ENCODE data around the gene MOB3A. TPM values are rescaled to one million over a fixed set of nuclear protein-coding genes. Genes with fewer than 3 reads are reported as not detected.

The MOB3A gene
- total and polyA plus RNA-seq, 10 of the 15 experiments (the other 5 are each of a cell fraction or from before 2014, with no cell fraction given), result 7.5 to 229 (median 79.4) TPM

- TF ChIP-seq SRF (IDR thresholded peaks at IDR 0.05; ENCODE audit: low read depth in 2 of 2, low read length in 2 of 2) (no peak), SUPT20H (IDR thresholded peaks at IDR 0.05; ENCODE audit: borderline replicate concordance, control insufficient read depth, low read depth, low read length) (no peak), POLR2AphosphoS5 (IDR thresholded peaks at IDR 0.05; ENCODE audit: low read length) (peak; percentile 67; the same call in 1 of the 2 replicates), ZBTB33 (IDR thresholded peaks at IDR 0.05) (no peak), BACH1 (IDR thresholded peaks at IDR 0.05; ENCODE audit: borderline replicate concordance) (0 out of 2 replicates have a peak, but pooled peaks have one; percentile 21), POU2F2 (IDR thresholded peaks at IDR 0.05; ENCODE audit: borderline replicate concordance, low read depth, low read length) (peak; percentile 36; the same call in 1 of the 3 replicates), ZBTB4 (CRISPR knock-in tag; IDR thresholded peaks at IDR 0.05) (no peak), TBL1XR1 (IDR thresholded peaks at IDR 0.05; ENCODE audit: low read depth, low read length) (peak; percentile 71), JUND (IDR thresholded peaks at IDR 0.05; ENCODE audit: low read depth, low read length) (no peak)
- TF ChIP-seq, protein P1, sequence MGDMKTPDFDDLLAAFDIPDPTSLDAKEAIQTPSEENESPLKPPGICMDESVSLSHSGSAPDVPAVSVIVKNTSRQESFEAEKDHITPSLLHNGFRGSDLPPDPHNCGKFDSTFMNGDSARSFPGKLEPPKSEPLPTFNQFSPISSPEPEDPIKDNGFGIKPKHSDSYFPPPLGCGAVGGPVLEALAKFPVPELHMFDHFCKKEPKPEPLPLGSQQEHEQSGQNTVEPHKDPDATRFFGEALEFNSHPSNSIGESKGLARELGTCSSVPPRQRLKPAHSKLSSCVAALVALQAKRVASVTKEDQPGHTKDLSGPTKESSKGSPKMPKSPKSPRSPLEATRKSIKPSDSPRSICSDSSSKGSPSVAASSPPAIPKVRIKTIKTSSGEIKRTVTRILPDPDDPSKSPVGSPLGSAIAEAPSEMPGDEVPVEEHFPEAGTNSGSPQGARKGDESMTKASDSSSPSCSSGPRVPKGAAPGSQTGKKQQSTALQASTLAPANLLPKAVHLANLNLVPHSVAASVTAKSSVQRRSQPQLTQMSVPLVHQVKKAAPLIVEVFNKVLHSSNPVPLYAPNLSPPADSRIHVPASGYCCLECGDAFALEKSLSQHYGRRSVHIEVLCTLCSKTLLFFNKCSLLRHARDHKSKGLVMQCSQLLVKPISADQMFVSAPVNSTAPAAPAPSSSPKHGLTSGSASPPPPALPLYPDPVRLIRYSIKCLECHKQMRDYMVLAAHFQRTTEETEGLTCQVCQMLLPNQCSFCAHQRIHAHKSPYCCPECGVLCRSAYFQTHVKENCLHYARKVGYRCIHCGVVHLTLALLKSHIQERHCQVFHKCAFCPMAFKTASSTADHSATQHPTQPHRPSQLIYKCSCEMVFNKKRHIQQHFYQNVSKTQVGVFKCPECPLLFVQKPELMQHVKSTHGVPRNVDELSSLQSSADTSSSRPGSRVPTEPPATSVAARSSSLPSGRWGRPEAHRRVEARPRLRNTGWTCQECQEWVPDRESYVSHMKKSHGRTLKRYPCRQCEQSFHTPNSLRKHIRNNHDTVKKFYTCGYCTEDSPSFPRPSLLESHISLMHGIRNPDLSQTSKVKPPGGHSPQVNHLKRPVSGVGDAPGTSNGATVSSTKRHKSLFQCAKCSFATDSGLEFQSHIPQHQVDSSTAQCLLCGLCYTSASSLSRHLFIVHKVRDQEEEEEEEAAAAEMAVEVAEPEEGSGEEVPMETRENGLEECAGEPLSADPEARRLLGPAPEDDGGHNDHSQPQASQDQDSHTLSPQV (IDR thresholded peaks at IDR 0.05), result no peak; the same call in none of the 2 replicates
- TF ChIP-seq, protein P2, sequence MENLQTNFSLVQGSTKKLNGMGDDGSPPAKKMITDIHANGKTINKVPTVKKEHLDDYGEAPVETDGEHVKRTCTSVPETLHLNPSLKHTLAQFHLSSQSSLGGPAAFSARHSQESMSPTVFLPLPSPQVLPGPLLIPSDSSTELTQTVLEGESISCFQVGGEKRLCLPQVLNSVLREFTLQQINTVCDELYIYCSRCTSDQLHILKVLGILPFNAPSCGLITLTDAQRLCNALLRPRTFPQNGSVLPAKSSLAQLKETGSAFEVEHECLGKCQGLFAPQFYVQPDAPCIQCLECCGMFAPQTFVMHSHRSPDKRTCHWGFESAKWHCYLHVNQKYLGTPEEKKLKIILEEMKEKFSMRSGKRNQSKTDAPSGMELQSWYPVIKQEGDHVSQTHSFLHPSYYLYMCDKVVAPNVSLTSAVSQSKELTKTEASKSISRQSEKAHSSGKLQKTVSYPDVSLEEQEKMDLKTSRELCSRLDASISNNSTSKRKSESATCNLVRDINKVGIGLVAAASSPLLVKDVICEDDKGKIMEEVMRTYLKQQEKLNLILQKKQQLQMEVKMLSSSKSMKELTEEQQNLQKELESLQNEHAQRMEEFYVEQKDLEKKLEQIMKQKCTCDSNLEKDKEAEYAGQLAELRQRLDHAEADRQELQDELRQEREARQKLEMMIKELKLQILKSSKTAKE (IDR thresholded peaks at IDR 0.05; ENCODE audit: low read depth, poor library complexity, severe bottlenecking), result peak; percentile 72
- TF ChIP-seq, protein P3, sequence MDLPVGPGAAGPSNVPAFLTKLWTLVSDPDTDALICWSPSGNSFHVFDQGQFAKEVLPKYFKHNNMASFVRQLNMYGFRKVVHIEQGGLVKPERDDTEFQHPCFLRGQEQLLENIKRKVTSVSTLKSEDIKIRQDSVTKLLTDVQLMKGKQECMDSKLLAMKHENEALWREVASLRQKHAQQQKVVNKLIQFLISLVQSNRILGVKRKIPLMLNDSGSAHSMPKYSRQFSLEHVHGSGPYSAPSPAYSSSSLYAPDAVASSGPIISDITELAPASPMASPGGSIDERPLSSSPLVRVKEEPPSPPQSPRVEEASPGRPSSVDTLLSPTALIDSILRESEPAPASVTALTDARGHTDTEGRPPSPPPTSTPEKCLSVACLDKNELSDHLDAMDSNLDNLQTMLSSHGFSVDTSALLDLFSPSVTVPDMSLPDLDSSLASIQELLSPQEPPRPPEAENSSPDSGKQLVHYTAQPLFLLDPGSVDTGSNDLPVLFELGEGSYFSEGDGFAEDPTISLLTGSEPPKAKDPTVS (IDR thresholded peaks at IDR 0.05; ENCODE audit: low read depth, low read length), result no peak
These were observed 7.0 kb downstream of the MOB3A start (continued) for GRCh38 chr19:2089001-2089711.

All from GM12878 (cell line).